Endodermal cell (in vitro differentiated cells): Measurements from ENCODE around the gene HMGCS2. TPM values are rescaled to one million over a fixed set of nuclear protein-coding genes. Genes with fewer than 3 reads are reported as not detected.

Experiments
- DNase-seq: peaks from one replicate; pipeline ENCODE4 v3.0.0-alpha.2; 2017
- H3K27ac ChIP-seq: 2 replicates; pipeline ENCODE4 v1.5.1; 2013; ENCODE audit warnings: mild to moderate bottlenecking, low read depth, low read length, moderate library complexity
- H3K27me3 ChIP-seq: 2 replicates; pipeline ENCODE4 v1.6.1; 2013; ENCODE audit warnings: mild to moderate bottlenecking, low read length, moderate library complexity; ENCODE audit not compliant: insufficient read depth, control insufficient read depth, poor library complexity, severe bottlenecking
- H3K36me3 ChIP-seq: 2 replicates; pipeline ENCODE4 v1.7.0; 2013; ENCODE audit warnings: mild to moderate bottlenecking, low read length, moderate library complexity; ENCODE audit not compliant: control insufficient read depth, insufficient read depth
- H3K4me1 ChIP-seq: one replicate; pipeline ENCODE4 v1.7.0; 2013; ENCODE audit warnings: low read length; ENCODE audit not compliant: control insufficient read depth, insufficient read depth
- H3K4me3 ChIP-seq: 2 replicates; pipeline ENCODE4 v1.5.1; 2013; ENCODE audit warnings: mild to moderate bottlenecking, low read length, moderate library complexity
- H3K9ac ChIP-seq: 2 replicates; pipeline ENCODE4 v1.6.1; 2013; ENCODE audit warnings: mild to moderate bottlenecking, low read length, moderate library complexity; ENCODE audit not compliant: poor library complexity, severe bottlenecking; ENCODE audit errors: extremely low read depth
- H3K9me3 ChIP-seq: 2 replicates; pipeline ENCODE4 v1.6.1; 2013; ENCODE audit warnings: mild to moderate bottlenecking, low read length, moderate library complexity; ENCODE audit not compliant: control insufficient read depth
- H3K27ac Mint-ChIP-seq: 2 replicates; pipeline ENCODE4 v1.8.0; 2020; ENCODE audit warnings: mixed read lengths
- H3K27me3 Mint-ChIP-seq: 2 replicates; pipeline ENCODE4 v1.8.0; 2021; ENCODE audit warnings: mild to moderate bottlenecking, mixed read lengths; ENCODE audit not compliant: insufficient read depth
- H3K36me3 Mint-ChIP-seq: 2 replicates; pipeline ENCODE4 v1.8.0; 2020; ENCODE audit warnings: low read depth, mixed read lengths
- H3K4me1 Mint-ChIP-seq: 2 replicates; pipeline ENCODE4 v1.8.0; 2020; ENCODE audit warnings: mixed read lengths
- H3K4me3 Mint-ChIP-seq: 2 replicates; pipeline ENCODE4 v1.8.0; 2020; ENCODE audit warnings: mild to moderate bottlenecking, moderate library complexity, mixed read lengths
- H3K9me3 Mint-ChIP-seq: 2 replicates; pipeline ENCODE4 v1.8.0; 2020; ENCODE audit warnings: mild to moderate bottlenecking, mixed read lengths
- CTCF ChIP-seq: fragments of 200-600 bp; sonication (generic); conservative IDR thresholded peaks from 2 replicates; pipeline ENCODE4 v1.5.0; 2021; ENCODE audit warnings: antibody characterized with exemption, mild to moderate bottlenecking
- WGBS, 2 experiments: methylation state at CpG; one replicate each; pipeline versions ENCODE4 v1.1.5 to v1.1.7; 2013; ENCODE audit warnings: missing lambda C conversion rate in 2 of 2, mixed read lengths in 1 of 2; ENCODE audit not compliant: insufficient coverage in 1 of 2, insufficient read length in 1 of 2; 5-methylcytosine and 5-hydroxymethylcytosine counted together
- total RNA-seq, 2 donors: library from RNA; stranded (reverse); fragmentation: NEBNext Ultra II Directional in 1 of 2; extraction: Animal tissue kit (Norgen Biotek cat#: 25700) in 1 of 2; gene quantifications; 2 replicates in 1 of 2; 3 replicates in 1 of 2; pipeline ENCODE4 v1.2.1, GENCODE V29; 2021

HMGCS2 gene
- total RNA-seq, 2 donors from 2014 or later, result not detected

GRCh38 chr1:119731741-119732430, 36.8 kb downstream of the HMGCS2 start:
- H3K4me3 ChIP-seq, result no peak overlapping the region
- Mint-ChIP-seq H3K4me3 (no peak overlapping the region), H3K4me1 (peaks cover 2% of the 10 kb centered on the region), H3K27me3 (no peaks in the 10 kb centered on the region), H3K27ac (no peak overlapping the region), H3K9me3 (no peaks in the 10 kb centered on the region), H3K36me3 (peaks cover 69% of the 10 kb centered on the region)
- peaks cover 82% of the 10 kb centered on the region for H3K36me3 ChIP-seq
- H3K27ac ChIP-seq, result no peak overlapping the region
- WGBS, 2 experiments, result 93 to 100% methylated on average over 3 to 6 of the region's 6 CpGs
- no peak for DNase-seq
- H3K4me1 ChIP-seq, result peaks cover 5% of the 10 kb centered on the region
- no peaks in the 10 kb centered on the region for H3K27me3 ChIP-seq
- no peaks in the 10 kb centered on the region for H3K9me3 ChIP-seq
- no peak for TF ChIP-seq CTCF
- H3K9ac ChIP-seq, result no peak overlapping the region

- no peak overlapping the region for H3K4me3 ChIP-seq
- no peak for TF ChIP-seq CTCF
- 88 to 93% methylated on average over 5 of the region's 5 CpGs for WGBS, 2 experiments
These were observed 37.6 kb downstream of the HMGCS2 start for GRCh38 chr1:119731060-119731459.

GRCh38 chr1:119729044-119729443, 39.7 kb downstream of the HMGCS2 start:
- Histone ChIP-seq H3K27me3 (no peaks in the 10 kb centered on the region), H3K9ac (no peak overlapping the region), H3K4me1 (peaks cover 5% of the 10 kb centered on the region), H3K36me3 (peaks cover 81% of the 10 kb centered on the region), H3K4me3 (no peak overlapping the region), H3K9me3 (no peaks in the 10 kb centered on the region), H3K27ac (no peak overlapping the region)
- Mint-ChIP-seq H3K4me3 (no peak overlapping the region), H3K4me1 (peaks cover 2% of the 10 kb centered on the region), H3K27ac (no peak overlapping the region), H3K27me3 (no peaks in the 10 kb centered on the region), H3K9me3 (no peaks in the 10 kb centered on the region), H3K36me3 (peaks cover 68% of the 10 kb centered on the region)
- DNase-seq, result no peak
- no peak for TF ChIP-seq CTCF

More at GRCh38 chr1:119731060-119731459, 37.6 kb downstream of the HMGCS2 start:
- Histone ChIP-seq H3K36me3 (peaks cover 82% of the 10 kb centered on the region), H3K4me1 (peaks cover 5% of the 10 kb centered on the region), H3K27ac (no peak overlapping the region), H3K27me3 (no peaks in the 10 kb centered on the region), H3K9me3 (no peaks in the 10 kb centered on the region), H3K9ac (no peak overlapping the region)
- H3K36me3 Mint-ChIP-seq, result peaks cover 69% of the 10 kb centered on the region
- H3K27ac Mint-ChIP-seq, result no peak overlapping the region
- H3K4me3 Mint-ChIP-seq, result no peak overlapping the region
- H3K27me3 Mint-ChIP-seq, result no peaks in the 10 kb centered on the region
- DNase-seq, result no peak
- H3K9me3 Mint-ChIP-seq, result no peaks in the 10 kb centered on the region
- H3K4me1 Mint-ChIP-seq, result peaks cover 2% of the 10 kb centered on the region
